H54 (cell line): ENCODE data around the gene CBLN3.
"Not testable (repeated sequence)": the region's sequence is repeated elsewhere in the genome, so short reads cannot be mapped to it uniquely, and the experiment has no call there.

Experiments used
- DNase-seq: peaks from one replicate; pipeline ENCODE4 v3.0.0; 2011; ENCODE audit warnings: low spot score, mixed read lengths; ENCODE audit not compliant: insufficient read length
- FAIRE-seq: peaks from 3 replicates; lab custom pipeline; 2011; peaks lifted over from hg19 to GRCh38; lab: Jason Lieb, UNC
- POLR2A ChIP-seq: IDR thresholded peaks from 2 replicates; pipeline ENCODE4 v1.6.1; 2011; ENCODE audit warnings: low read depth, mild to moderate bottlenecking, low read length

Gene CBLN3

DNA sequence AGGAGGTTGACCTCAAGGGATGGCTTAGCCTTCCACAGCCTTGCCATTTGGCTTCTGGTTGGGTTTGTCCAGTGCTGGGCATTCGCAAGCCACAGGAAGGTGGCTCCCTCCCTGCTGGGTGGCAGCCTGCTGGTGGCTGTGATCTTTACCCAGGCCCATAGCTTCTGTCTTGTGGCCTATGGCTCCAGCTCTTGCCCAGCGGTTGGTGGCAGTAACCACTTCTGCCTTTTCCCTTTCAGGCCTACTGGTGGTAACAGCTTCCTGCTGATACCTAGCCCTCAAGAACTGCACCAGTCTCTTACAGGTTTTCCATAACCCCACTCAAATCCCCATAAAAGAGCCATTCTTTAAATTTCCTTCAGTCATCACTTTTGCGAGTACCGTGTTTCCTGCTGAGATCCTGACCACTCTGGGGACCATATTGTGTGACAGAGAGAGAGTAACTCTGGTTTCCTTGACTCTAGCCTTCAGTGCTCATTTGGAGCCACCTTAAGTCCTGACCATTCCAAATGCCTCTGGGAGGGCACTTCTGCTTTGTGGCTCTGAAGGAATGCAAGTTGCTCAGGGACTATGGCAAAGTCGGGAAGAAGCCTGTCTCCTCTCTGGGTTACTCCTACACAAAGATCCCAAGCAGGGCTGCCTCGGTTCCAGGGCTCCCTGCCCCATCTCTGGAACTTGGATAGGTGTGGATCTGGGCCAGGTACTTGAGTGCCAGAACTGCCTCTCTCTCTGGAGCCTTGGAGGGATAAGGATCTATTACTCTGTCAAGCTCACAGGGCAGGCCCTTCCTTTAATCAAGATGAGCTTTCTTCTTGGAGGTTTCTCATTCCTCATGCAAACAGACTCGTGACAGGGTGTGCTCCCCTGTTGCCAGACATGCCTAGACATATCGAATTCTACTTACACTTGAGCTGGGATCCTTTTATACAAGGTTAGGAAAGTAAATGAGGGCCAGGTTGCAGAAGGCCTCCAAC lies 33.6 kb downstream of the CBLN3 start:
- DNase-seq (no peak), FAIRE-seq (no peak)
- no peak for TF ChIP-seq POLR2A

DNA sequence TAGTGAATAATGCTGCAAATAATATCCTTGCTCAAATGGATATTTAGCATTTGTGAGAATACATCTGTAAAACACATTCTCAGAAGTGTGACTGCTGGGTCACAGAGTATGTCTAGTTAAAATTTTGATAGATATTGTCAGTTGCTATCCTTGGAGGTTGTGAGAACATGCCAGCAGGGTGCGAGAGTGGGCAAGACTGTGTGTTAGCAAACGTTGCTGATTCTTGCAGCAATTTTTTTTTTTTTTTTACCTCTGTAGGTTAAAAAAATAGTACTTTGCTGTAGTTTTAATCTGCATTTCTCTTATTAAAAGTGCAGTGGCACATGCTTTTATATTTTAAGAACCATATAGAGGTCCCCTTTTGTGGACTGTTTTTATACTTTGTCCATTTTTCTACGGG lies 35.2 kb downstream of the CBLN3 start:
- no peak for TF ChIP-seq POLR2A
- DNase-seq, result no peak
- FAIRE-seq, result no peak

DNA sequence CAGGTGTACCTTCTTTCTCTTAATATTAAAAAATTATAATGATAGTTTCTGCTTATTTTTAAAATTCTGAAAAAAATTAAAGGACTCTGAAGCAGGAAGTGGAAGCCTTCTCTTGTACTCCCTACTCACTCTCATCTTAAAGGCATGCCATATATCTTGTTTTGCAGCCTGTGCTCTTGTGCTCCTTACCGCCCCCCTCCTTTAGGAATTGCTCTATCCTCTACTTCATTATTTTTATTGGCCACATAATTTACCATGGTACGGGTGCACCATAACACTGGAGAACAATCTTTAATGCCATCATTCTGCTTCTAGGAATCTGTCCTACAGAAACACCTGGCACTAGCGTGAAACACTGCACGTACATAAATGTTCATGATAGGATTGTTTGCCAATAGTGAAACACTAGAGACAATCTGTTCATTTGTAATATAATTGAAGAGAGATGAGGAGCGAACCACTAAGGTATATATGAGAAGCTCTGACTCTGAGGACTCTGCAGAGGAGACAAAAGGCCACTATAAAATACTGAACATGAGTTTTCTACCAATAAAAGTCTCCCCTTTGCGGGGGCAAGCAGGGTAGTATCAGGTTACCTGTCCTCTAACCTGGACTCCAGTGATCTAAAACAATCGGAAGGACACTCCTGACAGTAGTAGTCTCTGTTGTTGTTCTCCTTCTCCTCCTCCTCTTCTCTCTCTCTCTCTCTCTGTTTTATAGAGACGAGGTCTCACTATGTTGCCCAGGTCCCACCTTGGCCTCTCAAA lies 37.0 kb downstream of the CBLN3 start:
- TF ChIP-seq POLR2A, result no peak
- FAIRE-seq (no peak), DNase-seq (peak; percentile 45)

DNA sequence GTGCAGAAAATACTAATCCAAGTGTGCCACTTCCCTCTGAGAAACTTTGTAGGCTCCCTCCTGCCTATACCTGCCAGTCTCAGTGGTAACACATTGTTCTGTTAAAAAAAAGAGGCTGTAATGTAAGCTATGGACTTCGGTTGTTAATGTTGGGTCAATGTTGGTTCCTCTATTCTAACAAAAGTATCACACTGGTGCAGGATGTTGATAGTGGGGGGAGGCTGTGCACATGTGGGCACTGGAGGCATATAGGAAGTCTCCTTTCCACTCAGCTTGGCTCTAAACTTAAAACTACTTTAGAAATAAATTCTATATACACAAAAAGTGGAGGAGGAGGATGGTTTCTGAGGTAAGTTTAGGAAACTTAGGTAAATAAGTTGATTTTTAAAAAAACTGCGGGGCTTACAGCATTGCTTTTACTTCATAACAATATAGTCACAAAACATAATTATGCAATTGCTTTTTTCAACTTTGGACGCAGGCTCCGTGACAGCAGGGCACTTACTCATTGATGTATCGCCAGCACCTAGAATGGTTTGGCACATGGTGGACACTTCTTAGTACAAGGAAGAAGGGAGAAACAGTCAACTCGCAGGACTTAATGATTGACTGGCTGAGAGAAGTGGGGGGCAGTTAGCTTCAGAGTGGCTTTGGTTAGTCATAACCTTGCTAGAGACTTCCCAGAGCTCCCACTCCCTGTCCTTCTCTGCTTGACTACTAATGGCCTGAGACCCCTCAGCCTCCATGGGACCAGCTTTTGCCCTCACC lies 38.6 kb downstream of the CBLN3 start:
- DNase-seq, result no peak
- FAIRE-seq, result no peak
- TF ChIP-seq POLR2A, result no peak

DNA sequence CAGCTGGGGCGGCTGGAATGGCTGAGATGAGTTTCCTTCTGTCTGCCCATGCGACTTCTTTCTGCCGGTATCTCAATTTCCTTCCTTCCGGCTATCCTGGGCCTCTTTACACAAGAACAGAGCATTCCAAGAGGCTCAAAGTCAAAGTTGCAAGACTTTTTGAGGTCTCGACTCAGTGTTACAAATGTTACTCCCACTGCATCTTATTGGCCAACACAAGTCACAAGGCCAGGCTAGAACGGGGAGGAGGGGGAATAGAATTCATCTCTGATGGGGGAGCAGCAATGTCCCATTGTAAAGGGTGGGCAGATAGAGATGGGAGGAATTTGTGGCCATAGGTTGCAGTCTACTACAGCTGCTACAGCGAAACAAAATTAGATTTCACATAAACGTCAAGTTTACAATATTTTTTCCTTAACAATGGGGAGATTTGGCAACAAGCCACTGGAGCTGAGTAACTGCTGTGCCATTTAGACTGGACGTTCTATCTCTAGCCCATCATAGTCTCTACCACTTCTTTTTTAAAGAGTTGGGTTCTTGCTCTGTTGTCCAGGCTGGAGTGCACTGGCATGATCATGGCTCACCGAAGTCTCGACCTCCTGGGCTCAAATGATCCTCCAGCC lies 40.1 kb downstream of the CBLN3 start:
- TF ChIP-seq POLR2A, result no peak
- no peak for DNase-seq
- no peak for FAIRE-seq

DNA sequence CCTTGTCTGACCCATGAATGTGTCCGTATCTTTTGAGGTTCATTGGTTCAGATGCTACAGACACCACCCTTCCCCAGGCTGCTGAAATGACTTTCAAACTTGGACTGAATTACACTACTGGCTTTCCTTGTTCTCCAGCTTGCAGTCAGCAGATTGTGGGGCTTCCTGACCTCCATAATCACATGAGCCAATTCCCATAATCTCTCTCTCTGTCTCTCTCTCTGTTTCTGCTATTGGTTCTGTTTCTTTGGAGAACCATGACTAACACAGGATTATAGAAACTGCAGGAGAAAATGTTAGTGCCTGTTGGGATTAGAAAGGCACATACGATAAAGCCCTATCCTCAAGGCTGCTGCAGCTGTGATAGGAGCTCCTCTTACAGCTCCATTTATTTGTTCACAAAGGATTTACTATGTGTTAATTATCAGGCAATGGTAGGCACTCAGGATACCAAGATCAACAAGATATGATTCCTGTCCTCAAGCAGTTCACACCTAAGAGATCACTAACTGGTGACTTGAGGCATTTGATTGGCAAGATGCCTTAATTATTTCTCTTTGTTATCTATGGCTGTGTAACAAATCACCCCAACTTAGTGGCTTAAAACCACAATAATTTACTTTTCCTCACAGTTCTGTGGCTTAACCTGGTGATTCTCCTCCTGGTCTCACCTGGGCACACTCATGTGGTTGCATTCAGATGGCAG lies 40.8 kb downstream of the CBLN3 start:
- FAIRE-seq (no peak), DNase-seq (no peak)
- no peak for TF ChIP-seq POLR2A

DNA sequence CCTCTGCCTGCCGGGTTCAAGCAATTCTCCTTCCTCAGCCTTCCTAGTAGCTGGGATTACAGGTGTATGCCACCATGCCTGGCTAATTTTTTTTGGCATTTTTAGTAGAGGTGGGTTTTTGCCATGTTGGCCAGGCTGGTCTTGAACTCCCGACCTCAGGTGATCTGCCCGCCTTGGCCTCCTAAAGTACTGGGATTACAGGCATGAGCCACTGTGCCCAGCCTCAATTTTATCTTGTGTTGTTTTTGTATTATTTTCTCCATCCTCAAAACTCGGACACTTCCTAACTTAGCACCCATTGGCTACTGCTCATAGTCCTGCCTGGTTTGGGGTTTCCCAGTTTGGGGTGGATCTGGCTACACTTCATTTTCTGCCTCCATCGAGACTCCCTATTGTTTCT lies 41.9 kb downstream of the CBLN3 start:
- DNase-seq, FAIRE-seq: not testable (repeated sequence)

DNA sequence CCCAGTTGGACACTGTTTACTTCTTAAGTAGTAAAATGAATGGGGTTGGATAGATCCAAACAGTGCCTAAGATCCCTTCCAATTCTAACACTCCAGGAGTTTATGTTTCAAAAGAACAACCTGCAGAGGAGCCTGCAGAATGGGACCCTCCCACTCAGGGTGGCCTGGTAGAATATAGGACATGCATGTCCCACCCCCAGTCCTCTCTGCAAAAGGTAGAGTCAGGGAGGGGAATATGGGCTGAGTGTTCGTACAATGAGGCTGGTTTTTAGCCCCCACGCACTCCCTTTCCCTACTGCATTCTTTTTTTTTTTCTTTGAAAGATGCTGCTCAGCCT lies 42.5 kb downstream of the CBLN3 start:
- no peak for TF ChIP-seq POLR2A
- no peak for DNase-seq
- no peak for FAIRE-seq

DNA sequence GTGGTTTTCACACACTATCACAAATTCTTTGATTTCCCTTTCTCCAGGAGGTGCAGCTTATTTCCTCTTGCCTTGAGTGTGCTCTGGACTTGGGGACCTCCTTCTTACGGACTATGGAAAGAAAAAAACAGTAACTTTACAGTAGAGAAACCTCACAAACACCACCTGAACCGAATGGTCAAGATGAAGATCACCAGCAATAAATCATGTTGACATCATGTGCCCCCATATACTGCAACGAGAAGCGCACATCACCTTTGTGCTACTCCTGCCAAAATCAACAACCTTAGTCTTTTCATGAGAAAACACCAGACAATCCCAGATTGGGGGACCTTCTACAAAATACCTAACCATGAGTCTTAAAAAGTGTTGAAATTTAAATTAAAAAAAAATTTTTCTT lies 43.9 kb downstream of the CBLN3 start:
- no peak for FAIRE-seq
- no peak for TF ChIP-seq POLR2A
- DNase-seq, result no peak

DNA sequence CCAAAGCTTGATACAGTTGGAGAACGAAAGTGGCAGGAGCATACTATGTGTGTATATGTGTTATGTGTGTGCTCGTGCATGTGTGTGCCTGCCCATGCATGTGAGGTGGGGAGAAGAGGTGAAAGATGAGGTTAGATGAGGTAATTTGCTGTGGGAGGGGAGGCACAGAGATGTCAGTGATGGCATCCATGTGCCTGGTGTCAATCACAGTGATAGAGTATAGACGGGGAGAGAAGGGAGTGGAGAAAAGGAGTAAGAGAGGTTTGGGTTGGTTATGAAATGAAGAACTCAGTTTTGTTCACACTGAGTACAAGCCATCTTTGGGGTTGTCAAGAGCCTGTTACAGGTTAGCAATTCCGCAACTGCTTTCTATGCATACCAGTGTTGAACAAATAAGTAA lies 45.3 kb downstream of the CBLN3 start:
- no peak for FAIRE-seq
- TF ChIP-seq POLR2A, result no peak
- DNase-seq, result no peak

DNA sequence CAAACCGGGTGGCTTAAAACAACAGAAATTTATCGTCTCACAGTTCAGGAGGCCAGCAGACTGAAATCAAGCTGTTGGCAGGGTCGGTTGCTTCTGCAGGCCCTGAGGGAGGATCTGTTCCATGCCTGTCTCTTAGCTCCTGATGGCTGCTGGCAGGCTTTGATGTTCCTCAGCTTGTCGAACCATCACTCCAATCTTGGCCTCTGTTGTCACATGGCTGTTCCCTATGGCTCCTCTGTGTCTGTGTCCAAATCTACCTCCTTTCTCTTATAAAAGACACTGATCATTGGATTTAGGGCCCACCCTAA lies 47.5 kb downstream of the CBLN3 start:
- FAIRE-seq, result no peak
- TF ChIP-seq POLR2A, result no peak
- no peak for DNase-seq

DNA sequence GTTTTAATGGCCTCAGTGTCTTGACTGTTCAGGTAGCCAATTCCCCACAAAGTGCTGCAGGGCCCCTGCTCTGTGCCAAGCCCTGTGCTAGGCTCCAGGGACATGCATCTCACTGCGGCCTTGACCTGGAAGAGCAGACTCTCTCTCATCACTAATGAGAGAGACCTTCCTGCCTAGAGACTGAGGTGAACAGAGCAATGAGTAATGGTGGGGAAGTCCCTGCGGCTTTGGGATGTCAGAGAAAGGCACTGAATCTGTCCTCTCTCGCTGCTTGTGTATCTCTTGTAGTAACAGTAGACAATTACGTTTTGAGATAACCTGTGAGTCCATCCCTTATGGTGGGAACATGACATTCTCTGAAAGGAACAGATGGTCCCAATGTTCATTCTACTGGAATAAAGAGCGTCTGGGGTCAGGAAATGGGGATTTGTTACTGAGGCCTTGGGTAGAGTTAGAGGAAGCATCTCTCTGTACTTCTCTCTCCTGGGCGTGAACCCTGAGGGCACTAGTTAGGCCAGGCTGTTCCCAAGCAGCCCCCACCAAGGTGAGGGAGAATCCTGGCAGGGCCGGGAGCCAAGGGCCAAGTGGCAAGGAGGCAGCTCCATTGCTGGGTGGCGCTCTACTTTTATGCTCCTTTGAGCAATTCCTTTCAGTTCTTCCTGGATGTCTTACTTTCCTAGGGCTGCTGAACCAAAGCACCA lies 48.0 kb downstream of the CBLN3 start:
- FAIRE-seq (no peak), DNase-seq (no peak)

More for the DNA sequence above, 48.0 kb downstream of the CBLN3 start:
- no peak for TF ChIP-seq POLR2A
